Fibroblast of the conjunctiva (primary cell): ENCODE measurements around the gene FGF2.
"Not testable (repeated sequence)": the region's sequence is repeated elsewhere in the genome, so short reads cannot be mapped to it uniquely, and the experiment has no call there.

ENCODE experiments used
- DNase-seq: peaks from one replicate; pipeline ENCODE4 v3.0.0-alpha.2; 2010; ENCODE audit warnings: low read depth

FGF2 gene

GRCh38 chr4:122826553-122827257, at the start of gene FGF2:
Gene FGF2 (plus strand): TSS chr4:122826831. CDS start chr4:122827175, 344 bp downstream.
- peak; percentile 78 for DNase-seq

GRCh38 chr4:122776916-122777315, 49.7 kb upstream of the FGF2 start:
- peak; percentile 47 for DNase-seq

- DNase-seq, result peak; percentile 59
Measured at GRCh38 chr4:122777846-122778673, 48.6 kb upstream of the FGF2 start.

GRCh38 chr4:122781486-122781885, 45.1 kb upstream of the FGF2 start:
- no peak for DNase-seq

- peak; percentile 73 for DNase-seq
Measured at GRCh38 chr4:122783301-122784215, 43.1 kb upstream of the FGF2 start.

- DNase-seq, result no peak
Measured at GRCh38 chr4:122784261-122784660, 42.4 kb upstream of the FGF2 start.

GRCh38 chr4:122785099-122785498, 41.5 kb upstream of the FGF2 start:
- DNase-seq, result no peak

- not testable (repeated sequence) for DNase-seq
Measured at GRCh38 chr4:122786296-122786695, 40.3 kb upstream of the FGF2 start.

- not testable (repeated sequence) for DNase-seq
Measured at GRCh38 chr4:122786920-122787319, 39.7 kb upstream of the FGF2 start.

- DNase-seq, result no peak
Measured at GRCh38 chr4:122787940-122788339, 38.7 kb upstream of the FGF2 start.

GRCh38 chr4:122788935-122789334, 37.7 kb upstream of the FGF2 start:
- no peak for DNase-seq

GRCh38 chr4:122793811-122794210, 32.8 kb upstream of the FGF2 start:
- no peak for DNase-seq

- no peak for DNase-seq
Measured at GRCh38 chr4:122796801-122797404, 29.7 kb upstream of the FGF2 start.

- no peak for DNase-seq
Measured at GRCh38 chr4:122797405-122798094, 29.1 kb upstream of the FGF2 start.

GRCh38 chr4:122798101-122798500, 28.5 kb upstream of the FGF2 start:
- peak; percentile 96 for DNase-seq

- no peak for DNase-seq
Measured at GRCh38 chr4:122798917-122799316, 27.7 kb upstream of the FGF2 start.

GRCh38 chr4:122803788-122804208, 22.8 kb upstream of the FGF2 start:
- DNase-seq, result no peak

- DNase-seq, result no peak
Measured at GRCh38 chr4:122806981-122807679, 19.5 kb upstream of the FGF2 start.

GRCh38 chr4:122810669-122811068, 16.0 kb upstream of the FGF2 start:
- DNase-seq, result no peak

- DNase-seq, result not testable (repeated sequence)
Measured at GRCh38 chr4:122811781-122812180, 14.8 kb upstream of the FGF2 start.
